K562 (cell line): ENCODE data around the gene GNG5.

Experiments
- TF ChIP-seq, protein P1 (sequence below), 2 experiments: fragments of 450-650 bp in 1 of 2; sonication (generic) in 1 of 2; formaldehyde crosslinking; conservative IDR thresholded peaks; 2 replicates each; pipeline versions ENCODE4 v1.4.0 to v1.8.1; 2020 to 2022; ENCODE audit warnings: mild to moderate bottlenecking in 1 of 2, missing genetic modification reagents in 1 of 2
- TF ChIP-seq, protein P2 (sequence below): IDR thresholded peaks from 2 replicates; pipeline ENCODE4 v1.6.1; 2016; ENCODE audit warnings: missing genetic modification characterization, missing compliant biosample characterization
- TF ChIP-seq, protein P3 (sequence below): IDR thresholded peaks from 2 replicates; pipeline ENCODE4 v1.6.1; 2012; ENCODE audit warnings: low read depth, low read length, improper control_type of control experiment, borderline replicate concordance
- TF ChIP-seq, protein P4 (sequence below): fragments of 450-650 bp; conservative IDR thresholded peaks from 2 replicates; pipeline ENCODE4 v1.6.1; 2016; ENCODE audit warnings: missing genetic modification characterization, low read depth, mild to moderate bottlenecking, control low read depth, missing compliant biosample characterization

DNA sequence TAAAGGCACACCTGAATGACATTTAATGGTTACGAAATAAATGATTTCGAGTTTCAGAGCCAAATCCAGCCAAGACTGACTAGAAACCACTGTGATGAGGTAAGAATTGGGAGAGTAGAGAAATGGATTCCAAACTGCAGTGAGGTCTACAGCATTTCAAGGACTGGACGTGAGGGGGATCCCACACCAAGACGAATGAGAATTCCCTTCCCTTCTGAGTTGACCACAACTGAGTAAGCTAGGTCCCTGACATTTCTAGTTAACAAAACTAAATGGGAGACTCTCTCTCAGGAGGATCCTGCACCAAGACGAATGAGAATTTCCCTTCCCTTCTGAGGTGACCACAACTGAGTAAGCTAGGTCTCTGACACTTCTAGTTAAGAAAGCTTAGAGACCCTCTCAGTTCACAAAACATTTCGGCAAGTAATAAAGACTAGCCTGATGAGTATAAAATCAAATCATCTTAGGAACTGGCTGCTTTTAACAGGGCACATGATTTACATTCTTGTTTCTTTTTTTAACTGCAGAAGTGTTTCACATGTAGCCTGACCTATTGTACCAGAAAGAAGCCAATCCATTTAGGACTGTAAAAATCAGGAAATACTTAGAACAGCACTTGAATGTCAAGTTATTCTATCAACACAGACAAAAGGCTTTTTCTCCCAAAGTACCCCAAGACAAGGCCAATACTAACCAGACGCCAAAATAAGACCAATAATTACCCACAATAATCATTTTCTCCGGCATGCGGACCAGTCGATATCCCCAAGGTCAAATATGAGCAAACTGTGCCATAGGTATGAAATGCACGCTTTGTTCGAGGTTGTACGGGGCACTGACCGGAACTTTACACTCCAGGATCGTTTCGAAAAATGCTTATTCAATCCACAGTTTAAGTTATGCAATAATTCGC, 1.5 kb downstream of the GNG5 start:
- TF ChIP-seq, protein P1, sequence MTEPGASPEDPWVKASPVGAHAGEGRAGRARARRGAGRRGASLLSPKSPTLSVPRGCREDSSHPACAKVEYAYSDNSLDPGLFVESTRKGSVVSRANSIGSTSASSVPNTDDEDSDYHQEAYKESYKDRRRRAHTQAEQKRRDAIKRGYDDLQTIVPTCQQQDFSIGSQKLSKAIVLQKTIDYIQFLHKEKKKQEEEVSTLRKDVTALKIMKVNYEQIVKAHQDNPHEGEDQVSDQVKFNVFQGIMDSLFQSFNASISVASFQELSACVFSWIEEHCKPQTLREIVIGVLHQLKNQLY (CRISPR knock-in tag; conservative IDR thresholded peaks at IDR 0.05) = no peak
- TF ChIP-seq, protein P2, sequence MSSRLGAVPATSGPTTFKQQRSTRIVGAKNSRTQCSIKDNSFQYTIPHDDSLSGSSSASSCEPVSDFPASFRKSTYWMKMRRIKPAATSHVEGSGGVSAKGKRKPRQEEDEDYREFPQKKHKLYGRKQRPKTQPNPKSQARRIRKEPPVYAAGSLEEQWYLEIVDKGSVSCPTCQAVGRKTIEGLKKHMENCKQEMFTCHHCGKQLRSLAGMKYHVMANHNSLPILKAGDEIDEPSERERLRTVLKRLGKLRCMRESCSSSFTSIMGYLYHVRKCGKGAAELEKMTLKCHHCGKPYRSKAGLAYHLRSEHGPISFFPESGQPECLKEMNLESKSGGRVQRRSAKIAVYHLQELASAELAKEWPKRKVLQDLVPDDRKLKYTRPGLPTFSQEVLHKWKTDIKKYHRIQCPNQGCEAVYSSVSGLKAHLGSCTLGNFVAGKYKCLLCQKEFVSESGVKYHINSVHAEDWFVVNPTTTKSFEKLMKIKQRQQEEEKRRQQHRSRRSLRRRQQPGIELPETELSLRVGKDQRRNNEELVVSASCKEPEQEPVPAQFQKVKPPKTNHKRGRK (tag) = no peak
- TF ChIP-seq, protein P3, sequence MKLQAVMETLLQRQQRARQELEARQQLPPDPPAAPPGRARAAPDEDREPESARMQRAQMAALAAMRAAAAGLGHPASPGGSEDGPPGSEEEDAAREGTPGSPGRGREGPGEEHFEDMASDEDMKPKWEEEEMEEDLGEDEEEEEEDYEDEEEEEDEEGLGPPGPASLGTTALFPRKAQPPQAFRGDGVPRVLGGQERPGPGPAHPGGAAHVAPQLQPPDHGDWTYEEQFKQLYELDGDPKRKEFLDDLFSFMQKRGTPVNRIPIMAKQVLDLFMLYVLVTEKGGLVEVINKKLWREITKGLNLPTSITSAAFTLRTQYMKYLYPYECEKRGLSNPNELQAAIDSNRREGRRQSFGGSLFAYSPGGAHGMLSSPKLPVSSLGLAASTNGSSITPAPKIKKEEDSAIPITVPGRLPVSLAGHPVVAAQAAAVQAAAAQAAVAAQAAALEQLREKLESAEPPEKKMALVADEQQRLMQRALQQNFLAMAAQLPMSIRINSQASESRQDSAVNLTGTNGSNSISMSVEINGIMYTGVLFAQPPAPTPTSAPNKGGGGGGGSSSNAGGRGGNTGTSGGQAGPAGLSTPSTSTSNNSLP = no peak
- TF ChIP-seq, protein P4, sequence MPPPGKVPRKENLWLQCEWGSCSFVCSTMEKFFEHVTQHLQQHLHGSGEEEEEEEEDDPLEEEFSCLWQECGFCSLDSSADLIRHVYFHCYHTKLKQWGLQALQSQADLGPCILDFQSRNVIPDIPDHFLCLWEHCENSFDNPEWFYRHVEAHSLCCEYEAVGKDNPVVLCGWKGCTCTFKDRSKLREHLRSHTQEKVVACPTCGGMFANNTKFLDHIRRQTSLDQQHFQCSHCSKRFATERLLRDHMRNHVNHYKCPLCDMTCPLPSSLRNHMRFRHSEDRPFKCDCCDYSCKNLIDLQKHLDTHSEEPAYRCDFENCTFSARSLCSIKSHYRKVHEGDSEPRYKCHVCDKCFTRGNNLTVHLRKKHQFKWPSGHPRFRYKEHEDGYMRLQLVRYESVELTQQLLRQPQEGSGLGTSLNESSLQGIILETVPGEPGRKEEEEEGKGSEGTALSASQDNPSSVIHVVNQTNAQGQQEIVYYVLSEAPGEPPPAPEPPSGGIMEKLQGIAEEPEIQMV (tag) = no peak
